Measurements from ENCODE around the gene CCSER1.

DNA sequence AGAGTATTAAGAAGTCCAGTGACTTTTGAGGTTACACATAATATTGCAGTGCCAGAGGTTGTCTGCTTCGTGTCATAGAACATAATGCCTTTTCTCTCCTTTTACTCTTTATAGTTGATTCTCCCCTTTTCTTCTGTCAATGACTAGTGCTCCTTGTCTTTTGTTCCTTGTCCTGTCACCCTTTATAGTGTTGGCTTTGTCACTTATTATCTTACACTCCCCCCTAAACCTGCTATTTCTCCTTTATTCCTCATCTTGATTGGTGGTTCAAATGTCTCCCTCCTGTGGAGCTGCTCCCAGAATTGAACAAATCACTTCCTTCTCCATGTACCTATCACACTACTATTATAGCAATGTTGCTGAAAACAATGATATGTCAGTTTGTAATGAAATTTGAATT, 1320.0 kb downstream of the CCSER1 start:
- TF ChIP-seq, protein P1, sequence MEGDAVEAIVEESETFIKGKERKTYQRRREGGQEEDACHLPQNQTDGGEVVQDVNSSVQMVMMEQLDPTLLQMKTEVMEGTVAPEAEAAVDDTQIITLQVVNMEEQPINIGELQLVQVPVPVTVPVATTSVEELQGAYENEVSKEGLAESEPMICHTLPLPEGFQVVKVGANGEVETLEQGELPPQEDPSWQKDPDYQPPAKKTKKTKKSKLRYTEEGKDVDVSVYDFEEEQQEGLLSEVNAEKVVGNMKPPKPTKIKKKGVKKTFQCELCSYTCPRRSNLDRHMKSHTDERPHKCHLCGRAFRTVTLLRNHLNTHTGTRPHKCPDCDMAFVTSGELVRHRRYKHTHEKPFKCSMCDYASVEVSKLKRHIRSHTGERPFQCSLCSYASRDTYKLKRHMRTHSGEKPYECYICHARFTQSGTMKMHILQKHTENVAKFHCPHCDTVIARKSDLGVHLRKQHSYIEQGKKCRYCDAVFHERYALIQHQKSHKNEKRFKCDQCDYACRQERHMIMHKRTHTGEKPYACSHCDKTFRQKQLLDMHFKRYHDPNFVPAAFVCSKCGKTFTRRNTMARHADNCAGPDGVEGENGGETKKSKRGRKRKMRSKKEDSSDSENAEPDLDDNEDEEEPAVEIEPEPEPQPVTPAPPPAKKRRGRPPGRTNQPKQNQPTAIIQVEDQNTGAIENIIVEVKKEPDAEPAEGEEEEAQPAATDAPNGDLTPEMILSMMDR (conservative IDR thresholded peaks at IDR 0.05; ENCODE audit: low read depth in 2 of 2), result no peak
- TF ChIP-seq POLR2AphosphoS5 (IDR thresholded peaks at IDR 0.05; ENCODE audit: low read depth) (no peak), EZH2 (IDR thresholded peaks at IDR 0.05; ENCODE audit: low read depth, unreplicated experiment) (no peak), EZH2phosphoT487 (IDR thresholded peaks at IDR 0.05; ENCODE audit: unreplicated experiment) (no peak), CREB1 (CRISPR knock-in tag; IDR thresholded peaks at IDR 0.05; ENCODE audit: low read depth) (no peak), ZNF114 (CRISPR knock-in tag; IDR thresholded peaks at IDR 0.05) (no peak), JUNB (IDR thresholded peaks at IDR 0.05; ENCODE audit: unreplicated experiment) (no peak), STAT1 (IDR thresholded peaks at IDR 0.05; ENCODE audit: unreplicated experiment) (no peak), NANOG (IDR thresholded peaks at IDR 0.05; ENCODE audit: borderline replicate concordance) (no peak)
- TF ChIP-seq, protein P2, sequence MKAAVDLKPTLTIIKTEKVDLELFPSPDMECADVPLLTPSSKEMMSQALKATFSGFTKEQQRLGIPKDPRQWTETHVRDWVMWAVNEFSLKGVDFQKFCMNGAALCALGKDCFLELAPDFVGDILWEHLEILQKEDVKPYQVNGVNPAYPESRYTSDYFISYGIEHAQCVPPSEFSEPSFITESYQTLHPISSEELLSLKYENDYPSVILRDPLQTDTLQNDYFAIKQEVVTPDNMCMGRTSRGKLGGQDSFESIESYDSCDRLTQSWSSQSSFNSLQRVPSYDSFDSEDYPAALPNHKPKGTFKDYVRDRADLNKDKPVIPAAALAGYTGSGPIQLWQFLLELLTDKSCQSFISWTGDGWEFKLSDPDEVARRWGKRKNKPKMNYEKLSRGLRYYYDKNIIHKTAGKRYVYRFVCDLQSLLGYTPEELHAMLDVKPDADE (IDR thresholded peaks at IDR 0.05), result no peak
- TF ChIP-seq, protein P3, sequence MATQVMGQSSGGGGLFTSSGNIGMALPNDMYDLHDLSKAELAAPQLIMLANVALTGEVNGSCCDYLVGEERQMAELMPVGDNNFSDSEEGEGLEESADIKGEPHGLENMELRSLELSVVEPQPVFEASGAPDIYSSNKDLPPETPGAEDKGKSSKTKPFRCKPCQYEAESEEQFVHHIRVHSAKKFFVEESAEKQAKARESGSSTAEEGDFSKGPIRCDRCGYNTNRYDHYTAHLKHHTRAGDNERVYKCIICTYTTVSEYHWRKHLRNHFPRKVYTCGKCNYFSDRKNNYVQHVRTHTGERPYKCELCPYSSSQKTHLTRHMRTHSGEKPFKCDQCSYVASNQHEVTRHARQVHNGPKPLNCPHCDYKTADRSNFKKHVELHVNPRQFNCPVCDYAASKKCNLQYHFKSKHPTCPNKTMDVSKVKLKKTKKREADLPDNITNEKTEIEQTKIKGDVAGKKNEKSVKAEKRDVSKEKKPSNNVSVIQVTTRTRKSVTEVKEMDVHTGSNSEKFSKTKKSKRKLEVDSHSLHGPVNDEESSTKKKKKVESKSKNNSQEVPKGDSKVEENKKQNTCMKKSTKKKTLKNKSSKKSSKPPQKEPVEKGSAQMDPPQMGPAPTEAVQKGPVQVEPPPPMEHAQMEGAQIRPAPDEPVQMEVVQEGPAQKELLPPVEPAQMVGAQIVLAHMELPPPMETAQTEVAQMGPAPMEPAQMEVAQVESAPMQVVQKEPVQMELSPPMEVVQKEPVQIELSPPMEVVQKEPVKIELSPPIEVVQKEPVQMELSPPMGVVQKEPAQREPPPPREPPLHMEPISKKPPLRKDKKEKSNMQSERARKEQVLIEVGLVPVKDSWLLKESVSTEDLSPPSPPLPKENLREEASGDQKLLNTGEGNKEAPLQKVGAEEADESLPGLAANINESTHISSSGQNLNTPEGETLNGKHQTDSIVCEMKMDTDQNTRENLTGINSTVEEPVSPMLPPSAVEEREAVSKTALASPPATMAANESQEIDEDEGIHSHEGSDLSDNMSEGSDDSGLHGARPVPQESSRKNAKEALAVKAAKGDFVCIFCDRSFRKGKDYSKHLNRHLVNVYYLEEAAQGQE (IDR thresholded peaks at IDR 0.05; ENCODE audit: unreplicated experiment), result no peak
- TF ChIP-seq, protein P4, sequence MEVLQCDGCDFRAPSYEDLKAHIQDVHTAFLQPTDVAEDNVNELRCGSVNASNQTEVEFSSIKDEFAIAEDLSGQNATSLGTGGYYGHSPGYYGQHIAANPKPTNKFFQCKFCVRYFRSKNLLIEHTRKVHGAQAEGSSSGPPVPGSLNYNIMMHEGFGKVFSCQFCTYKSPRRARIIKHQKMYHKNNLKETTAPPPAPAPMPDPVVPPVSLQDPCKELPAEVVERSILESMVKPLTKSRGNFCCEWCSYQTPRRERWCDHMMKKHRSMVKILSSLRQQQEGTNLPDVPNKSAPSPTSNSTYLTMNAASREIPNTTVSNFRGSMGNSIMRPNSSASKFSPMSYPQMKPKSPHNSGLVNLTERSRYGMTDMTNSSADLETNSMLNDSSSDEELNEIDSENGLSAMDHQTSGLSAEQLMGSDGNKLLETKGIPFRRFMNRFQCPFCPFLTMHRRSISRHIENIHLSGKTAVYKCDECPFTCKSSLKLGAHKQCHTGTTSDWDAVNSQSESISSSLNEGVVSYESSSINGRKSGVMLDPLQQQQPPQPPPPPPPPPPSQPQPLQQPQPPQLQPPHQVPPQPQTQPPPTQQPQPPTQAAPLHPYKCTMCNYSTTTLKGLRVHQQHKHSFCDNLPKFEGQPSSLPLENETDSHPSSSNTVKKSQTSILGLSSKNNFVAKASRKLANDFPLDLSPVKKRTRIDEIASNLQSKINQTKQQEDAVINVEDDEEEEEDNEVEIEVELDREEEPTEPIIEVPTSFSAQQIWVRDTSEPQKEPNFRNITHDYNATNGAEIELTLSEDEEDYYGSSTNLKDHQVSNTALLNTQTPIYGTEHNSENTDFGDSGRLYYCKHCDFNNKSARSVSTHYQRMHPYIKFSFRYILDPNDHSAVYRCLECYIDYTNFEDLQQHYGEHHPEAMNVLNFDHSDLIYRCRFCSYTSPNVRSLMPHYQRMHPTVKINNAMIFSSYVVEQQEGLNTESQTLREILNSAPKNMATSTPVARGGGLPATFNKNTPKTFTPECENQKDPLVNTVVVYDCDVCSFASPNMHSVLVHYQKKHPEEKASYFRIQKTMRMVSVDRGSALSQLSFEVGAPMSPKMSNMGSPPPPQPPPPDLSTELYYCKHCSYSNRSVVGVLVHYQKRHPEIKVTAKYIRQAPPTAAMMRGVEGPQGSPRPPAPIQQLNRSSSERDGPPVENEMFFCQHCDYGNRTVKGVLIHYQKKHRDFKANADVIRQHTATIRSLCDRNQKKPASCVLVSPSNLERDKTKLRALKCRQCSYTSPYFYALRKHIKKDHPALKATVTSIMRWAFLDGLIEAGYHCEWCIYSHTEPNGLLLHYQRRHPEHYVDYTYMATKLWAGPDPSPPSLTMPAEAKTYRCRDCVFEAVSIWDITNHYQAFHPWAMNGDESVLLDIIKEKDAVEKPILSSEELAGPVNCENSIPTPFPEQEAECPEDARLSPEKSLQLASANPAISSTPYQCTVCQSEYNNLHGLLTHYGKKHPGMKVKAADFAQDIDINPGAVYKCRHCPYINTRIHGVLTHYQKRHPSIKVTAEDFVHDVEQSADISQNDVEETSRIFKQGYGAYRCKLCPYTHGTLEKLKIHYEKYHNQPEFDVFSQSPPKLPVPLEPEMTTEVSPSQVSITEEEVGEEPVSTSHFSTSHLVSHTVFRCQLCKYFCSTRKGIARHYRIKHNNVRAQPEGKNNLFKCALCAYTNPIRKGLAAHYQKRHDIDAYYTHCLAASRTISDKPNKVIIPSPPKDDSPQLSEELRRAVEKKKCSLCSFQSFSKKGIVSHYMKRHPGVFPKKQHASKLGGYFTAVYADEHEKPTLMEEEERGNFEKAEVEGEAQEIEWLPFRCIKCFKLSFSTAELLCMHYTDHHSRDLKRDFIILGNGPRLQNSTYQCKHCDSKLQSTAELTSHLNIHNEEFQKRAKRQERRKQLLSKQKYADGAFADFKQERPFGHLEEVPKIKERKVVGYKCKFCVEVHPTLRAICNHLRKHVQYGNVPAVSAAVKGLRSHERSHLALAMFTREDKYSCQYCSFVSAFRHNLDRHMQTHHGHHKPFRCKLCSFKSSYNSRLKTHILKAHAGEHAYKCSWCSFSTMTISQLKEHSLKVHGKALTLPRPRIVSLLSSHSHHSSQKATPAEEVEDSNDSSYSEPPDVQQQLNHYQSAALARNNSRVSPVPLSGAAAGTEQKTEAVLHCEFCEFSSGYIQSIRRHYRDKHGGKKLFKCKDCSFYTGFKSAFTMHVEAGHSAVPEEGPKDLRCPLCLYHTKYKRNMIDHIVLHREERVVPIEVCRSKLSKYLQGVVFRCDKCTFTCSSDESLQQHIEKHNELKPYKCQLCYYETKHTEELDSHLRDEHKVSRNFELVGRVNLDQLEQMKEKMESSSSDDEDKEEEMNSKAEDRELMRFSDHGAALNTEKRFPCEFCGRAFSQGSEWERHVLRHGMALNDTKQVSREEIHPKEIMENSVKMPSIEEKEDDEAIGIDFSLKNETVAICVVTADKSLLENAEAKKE (CRISPR knock-in tag; IDR thresholded peaks at IDR 0.05), result no peak
